HG03280 (cell line): ENCODE measurements around the gene TLR9.

ENCODE experiments used
- ATAC-seq: cut with Tn5 transposase; IDR thresholded peaks from one replicate; pipeline ENCODE4 v1.9.1; 2021; ENCODE audit warnings: mild to moderate bottlenecking, moderate library complexity; ENCODE audit not compliant: unreplicated experiment

Gene TLR9

DNA sequence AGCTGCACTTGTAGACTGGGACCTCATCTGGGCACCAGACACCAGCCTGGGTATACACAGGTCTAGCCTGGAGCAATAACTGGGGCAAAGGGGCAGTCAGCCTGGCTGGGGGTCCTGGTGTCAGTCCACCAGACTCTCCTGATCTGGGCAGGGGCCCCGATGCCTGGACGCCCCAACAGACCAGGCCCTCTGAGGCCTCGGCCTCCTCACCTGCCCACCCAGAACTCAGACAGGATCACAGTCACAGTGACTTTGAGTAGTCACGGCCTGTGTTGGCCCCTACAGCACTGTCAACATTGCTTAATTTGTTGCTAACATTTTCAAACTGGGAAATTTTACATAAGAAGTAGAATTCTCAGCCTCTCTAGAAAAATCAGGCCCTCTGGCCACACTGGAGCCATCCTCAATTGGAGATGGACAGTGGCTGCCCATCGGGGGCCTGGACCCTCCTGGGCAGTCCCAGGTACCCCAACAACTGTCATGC is 7.7 kb upstream of the TLR9 start:
- no peak for ATAC-seq

DNA sequence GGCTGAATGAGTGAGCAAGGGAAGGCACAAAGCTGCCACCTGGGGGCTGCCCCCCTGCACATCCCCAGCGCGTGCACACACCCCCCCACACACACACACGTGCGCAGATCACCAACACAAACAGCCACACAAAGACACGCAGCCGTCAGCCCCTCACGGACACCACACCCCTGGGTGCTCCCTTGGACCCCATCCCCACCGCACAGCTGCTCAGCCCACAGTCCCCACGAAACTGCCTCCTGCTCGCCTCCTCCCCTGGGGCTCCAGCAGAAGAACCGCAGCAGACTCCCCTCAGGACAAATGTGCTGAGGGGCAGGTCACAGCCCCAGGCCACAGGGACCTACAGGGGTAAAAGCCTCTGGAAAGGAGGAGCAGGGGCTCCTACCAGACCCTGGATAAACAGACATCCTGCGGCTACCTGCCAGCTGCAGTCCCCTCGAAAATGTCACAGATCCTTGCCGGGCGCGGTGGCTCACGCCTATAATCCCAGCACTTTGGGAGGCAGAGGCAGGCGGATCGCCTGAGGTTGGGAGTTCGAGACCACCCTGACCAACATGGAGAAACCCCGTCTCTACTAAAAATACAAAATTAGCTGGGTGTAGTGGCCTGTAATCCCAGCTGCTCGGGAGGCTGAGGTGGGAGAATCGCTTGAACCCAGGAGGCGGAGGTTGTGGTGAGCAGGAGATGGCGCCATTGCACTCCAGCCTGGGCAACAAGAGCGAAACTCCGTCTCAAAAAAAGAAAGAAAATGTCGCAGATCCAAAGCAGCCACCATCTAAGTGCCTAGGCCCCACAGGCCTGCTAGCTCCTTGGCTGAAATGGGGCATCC is 7.0 kb upstream of the TLR9 start:
- no peak for ATAC-seq

DNA sequence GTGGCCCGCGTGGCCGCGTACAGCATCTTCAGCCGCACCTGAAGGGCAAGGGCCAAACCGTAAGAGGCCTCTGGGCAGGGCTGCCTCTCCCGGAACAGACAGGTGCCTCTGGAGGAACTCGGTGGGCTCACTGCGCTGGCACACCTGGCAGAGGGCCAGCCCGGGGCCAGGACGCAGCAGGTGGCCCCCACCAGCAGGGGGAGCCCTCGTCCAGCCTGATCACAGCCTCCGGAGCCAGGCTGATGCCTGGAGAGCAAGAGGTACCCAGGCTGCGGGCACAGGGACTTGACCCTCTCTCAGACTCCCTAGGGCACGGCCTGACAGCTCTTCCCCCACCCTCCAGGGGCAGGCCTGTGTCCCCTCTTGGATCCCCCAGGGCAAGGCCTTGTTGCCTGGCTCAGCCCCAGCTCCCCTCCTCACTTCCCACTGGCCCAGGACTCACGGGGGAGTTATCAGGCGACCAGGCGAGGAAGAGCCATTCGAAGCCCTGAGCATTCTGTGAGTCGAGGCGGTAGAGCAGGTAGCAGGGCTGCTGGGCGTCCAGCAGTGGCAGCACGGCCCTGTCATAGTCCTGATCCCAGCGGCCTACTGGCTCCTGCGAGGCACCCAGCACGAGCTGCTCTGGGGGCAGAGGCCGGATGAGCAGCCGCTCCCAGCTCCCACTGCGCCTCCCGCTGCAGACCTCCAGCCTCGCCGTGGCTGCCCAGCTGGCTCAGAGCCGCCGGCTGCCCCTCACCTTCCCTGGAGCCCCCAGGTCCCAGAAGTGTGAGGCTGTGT is 6.2 kb upstream of the TLR9 start:
- peak; percentile 66 for ATAC-seq

DNA sequence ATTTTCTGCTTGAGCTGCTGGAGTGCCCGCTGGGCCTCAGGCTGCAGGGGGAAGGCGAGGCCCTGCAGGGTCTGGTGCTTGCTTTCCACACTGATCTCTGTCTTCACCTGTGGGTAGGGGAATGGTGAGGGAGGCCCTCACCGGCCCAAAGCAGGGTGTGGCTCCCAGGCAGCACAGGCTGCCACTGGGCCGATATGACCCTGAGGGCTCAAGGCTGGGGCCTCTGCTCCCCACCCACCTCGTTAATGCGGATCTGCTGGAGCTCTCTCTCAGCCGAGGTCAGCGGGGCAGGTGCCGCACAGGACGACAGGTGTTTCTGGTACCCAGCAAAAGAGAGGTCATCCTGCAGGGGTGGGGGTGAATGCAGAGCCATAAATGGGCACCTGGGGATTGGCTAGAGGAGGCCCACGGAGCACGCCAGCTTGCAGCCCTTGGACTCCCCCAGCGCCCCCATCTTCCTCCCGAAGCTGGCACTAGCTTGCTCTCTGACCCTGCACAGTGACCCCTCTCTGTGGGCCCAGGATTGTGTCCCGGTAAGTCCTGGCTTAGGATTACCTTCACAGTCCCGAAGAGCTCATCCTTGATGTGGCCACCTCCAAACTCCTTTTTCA is 5.5 kb upstream of the TLR9 start:
- ATAC-seq, result no peak

DNA sequence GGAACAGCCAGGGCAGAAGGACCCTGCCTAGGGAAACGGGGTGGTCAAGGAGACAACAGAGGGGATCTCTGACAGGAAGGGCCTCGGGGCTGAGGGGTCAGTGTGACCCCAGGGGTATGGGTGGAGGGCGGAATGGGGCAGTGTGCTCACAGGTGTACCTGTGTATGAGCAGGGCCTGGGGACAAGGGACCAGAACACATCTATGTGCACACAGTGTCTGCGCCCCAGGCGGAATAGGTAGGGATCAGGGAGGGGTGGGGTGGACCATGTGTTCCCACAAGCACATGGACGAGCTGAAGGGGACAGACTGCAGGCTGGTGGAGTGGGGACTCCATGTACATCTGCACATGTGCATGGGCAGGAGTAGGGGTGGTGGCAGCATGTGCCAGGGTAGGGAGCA is 5.0 kb upstream of the TLR9 start:
- no peak for ATAC-seq

DNA sequence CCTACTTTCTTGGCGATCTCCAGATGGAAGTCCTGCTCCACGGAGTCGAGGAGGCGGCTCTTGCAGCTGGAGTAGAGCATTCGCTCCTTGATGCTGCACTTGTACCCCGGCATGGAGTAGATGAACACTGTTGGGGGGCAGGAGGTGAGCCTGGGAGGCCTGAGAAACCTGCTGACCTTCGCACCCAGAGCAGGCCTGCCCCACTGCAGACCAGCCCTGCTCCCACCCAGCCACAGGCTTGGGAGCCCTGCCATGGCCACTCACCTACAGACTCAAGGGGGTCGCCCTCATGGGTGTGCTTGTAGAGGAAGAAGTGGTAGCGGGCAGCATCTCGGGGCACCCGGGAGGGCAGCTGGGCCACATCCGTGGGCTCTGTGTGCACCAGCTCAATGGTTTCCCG is 4.2 kb upstream of the TLR9 start:
- ATAC-seq, result no peak

- no peak for ATAC-seq
Observed at GRCh38 chr3:52228751-52229291, 3.4 kb upstream of the TLR9 start.

DNA sequence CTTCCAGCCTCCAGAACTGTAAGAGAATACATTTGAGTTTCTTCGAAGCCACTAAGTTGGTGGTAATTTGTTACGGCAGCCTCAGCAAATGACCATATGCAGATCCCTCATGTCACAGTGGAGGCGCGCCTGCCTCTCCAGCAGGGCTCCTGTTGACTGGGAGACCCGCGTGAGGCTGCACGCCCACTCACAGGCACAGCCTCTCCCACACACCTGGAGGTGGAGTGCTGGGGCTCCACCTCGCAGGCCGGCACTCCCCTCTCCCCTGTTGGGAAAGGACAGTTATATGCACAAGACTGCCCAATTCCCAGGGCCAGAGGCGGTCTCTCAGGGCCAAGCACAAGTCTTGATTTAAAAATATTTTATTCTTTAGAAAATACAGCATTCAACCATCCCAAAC is 2.8 kb upstream of the TLR9 start:
- no peak for ATAC-seq

- ATAC-seq, result no peak
Observed at GRCh38 chr3:52227766-52228165, 2.3 kb upstream of the TLR9 start.

- ATAC-seq, result no peak
Observed at GRCh38 chr3:52227117-52227516, 1.7 kb upstream of the TLR9 start.

- ATAC-seq, result no peak
Observed at GRCh38 chr3:52226229-52226817, 878 bp upstream of the TLR9 start.

GRCh38 chr3:52223449-52224408 is 1.7 kb downstream of the TLR9 start:
- no peak for ATAC-seq

DNA sequence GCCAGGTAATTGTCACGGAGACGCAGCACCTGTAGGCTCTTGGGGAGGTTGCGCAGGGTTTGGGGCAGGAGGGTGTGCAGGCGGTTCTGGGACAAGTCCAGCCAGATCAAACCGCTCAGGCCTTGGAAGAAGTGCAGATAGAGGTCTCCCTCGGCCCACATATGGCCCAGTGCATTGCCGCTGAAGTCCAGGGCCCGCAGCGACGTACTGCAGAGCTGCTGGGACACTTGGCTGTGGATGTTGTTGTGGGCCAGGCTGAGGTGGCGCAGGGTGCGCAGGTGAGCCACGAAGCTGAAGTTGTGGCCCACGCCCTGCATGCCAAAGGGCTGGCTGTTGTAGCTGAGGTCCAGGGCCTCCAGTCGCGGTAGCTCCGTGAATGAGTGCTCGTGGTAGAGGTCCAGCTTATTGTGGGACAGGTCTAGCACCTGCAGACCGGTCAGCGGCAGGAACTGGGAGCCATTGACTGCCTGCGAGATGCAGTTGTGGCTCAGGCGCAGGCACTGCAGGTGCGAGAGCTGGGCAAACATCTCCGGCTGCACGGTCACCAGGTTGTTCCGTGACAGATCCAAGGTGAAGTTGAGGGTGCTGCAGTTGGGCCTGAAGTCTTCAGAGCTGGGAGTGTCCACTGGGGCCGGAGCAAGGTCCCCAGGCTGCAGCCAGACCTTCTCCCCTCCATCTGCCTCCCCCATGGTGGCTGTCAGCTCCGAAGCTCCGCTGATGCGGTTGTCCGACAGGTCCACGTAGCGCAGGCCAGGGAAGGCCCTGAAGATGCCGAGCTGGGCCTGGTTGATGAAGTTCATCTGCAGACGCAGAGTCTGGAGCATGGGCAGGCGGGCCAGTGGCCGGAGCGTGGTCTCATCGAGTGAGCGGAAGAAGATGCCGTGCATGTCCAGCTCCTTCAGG is 2.9 kb downstream of the TLR9 start:
- no peak for ATAC-seq

- ATAC-seq, result no peak
Observed at GRCh38 chr3:52221563-52222318, 3.7 kb downstream of the TLR9 start.

- ATAC-seq, result no peak
Observed at GRCh38 chr3:52221141-52221562, 4.3 kb downstream of the TLR9 start.

DNA sequence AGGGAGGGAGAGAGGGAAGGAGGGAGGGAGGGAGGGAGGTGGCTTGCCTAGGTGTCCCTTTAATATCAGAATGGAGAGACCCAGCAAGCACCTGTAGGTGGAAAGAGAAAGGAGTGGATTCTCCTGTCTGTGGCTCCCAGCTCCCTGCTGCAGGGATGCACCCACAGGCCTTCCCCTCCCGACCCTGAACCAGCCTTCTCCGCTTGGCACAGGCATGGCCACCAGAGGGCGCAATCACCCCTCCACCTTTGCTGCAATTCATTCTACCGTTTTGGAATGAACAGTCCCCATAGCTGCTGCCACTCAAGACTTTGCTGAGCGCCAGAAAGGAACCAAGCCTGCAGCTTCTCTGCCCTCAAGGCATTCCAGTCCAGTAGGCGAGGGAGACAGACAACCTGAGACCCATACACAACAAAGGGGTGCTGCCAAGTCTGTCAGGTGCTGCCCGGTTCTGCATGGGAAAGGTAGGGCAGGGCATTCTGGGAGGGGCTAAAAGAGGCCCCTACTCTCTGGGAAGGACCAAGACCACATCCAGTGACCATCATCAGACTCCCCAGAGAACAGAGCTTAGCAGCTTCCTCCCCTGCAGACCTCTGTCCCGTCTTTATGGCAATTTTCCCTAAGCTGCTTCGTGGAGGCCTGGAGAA is 4.9 kb downstream of the TLR9 start:
- no peak for ATAC-seq

- no peak for ATAC-seq
Observed at GRCh38 chr3:52218937-52219650, 6.4 kb downstream of the TLR9 start.
